ENCODE data around the gene WDR17. TPM values are rescaled to one million over a fixed set of nuclear protein-coding genes. Genes with fewer than 3 reads are reported as not detected.

WDR17 gene
- total RNA-seq, 2 experiments from 2014 or later = 0.47 to 0.64 TPM

GRCh38 chr4:176223561-176223960 is 157.9 kb downstream of the WDR17 start:
- intact Hi-C loops (cut with DNase I, micrococcal nuclease) = no loop called here
- no peaks in the 10 kb centered on the region for H3K9me3 ChIP-seq (ENCODE audit: control insufficient read depth in 1 of 2, insufficient read depth in 1 of 2, low read length in 2 of 2)
- H3K4me1 ChIP-seq (ENCODE audit: insufficient read depth, low read length) = no peaks in the 10 kb centered on the region
- no peak for ATAC-seq (ENCODE audit: poor library complexity)
- H3K27me3 ChIP-seq (ENCODE audit: control insufficient read depth in 1 of 2, insufficient read depth in 2 of 2, low read length in 2 of 2) = peaks cover 0 to 4% of the 10 kb centered on the region in 2 experiments
- no peak for TF ChIP-seq CTCF (IDR thresholded peaks at IDR 0.05)
- H3K27ac ChIP-seq (ENCODE audit: low read depth in 1 of 2, low read length in 2 of 2) = no peak overlapping the region
- no peak for DNase-seq
- Mint-ChIP-seq H3K36me3 (ENCODE audit: low read depth) (no peaks in the 10 kb centered on the region), H3K27me3 (peaks cover 18% of the 10 kb centered on the region), H3K4me1 (ENCODE audit: low read depth) (no peaks in the 10 kb centered on the region), H3K27ac (no peak overlapping the region), H3K4me3 (no peak overlapping the region), H3K9me3 (no peaks in the 10 kb centered on the region)
- ChIA-PET POLR2A (no interaction called here), CTCF (no interaction called here)
- no peaks in the 10 kb centered on the region for H3K36me3 ChIP-seq (ENCODE audit: insufficient read depth, low read length)
- H3K4me3 ChIP-seq (ENCODE audit: low read length) = no peak overlapping the region

- H3K9me3 Mint-ChIP-seq = no peaks in the 10 kb centered on the region
- no peak for DNase-seq
- ATAC-seq (ENCODE audit: poor library complexity) = no peak
- no peak overlapping the region for H3K4me3 Mint-ChIP-seq
- H3K9me3 ChIP-seq (ENCODE audit: control insufficient read depth in 1 of 2, insufficient read depth in 1 of 2, low read length in 2 of 2) = no peaks in the 10 kb centered on the region
- POLR2A ChIA-PET = no interaction called here
- no peaks in the 10 kb centered on the region for H3K36me3 ChIP-seq (ENCODE audit: insufficient read depth, low read length)
- no peaks in the 10 kb centered on the region for H3K36me3 Mint-ChIP-seq (ENCODE audit: low read depth)
- no peak overlapping the region for H3K4me3 ChIP-seq (ENCODE audit: low read length)
- peaks cover 16% of the 10 kb centered on the region for H3K27me3 Mint-ChIP-seq
- H3K27me3 ChIP-seq (ENCODE audit: control insufficient read depth in 1 of 2, insufficient read depth in 2 of 2, low read length in 2 of 2) = no peaks in the 10 kb centered on the region
- H3K27ac Mint-ChIP-seq = no peak overlapping the region
- no peak overlapping the region for H3K27ac ChIP-seq (ENCODE audit: low read depth in 1 of 2, low read length in 2 of 2)
- no peaks in the 10 kb centered on the region for H3K4me1 Mint-ChIP-seq (ENCODE audit: low read depth)
- CTCF ChIA-PET = no interaction called here
- intact Hi-C loops (cut with DNase I, micrococcal nuclease) = no loop called here
- H3K4me1 ChIP-seq (ENCODE audit: insufficient read depth, low read length) = no peaks in the 10 kb centered on the region
- no peak for TF ChIP-seq CTCF (IDR thresholded peaks at IDR 0.05)
These were observed 161.1 kb downstream of the WDR17 start for GRCh38 chr4:176226736-176227135.

DNA sequence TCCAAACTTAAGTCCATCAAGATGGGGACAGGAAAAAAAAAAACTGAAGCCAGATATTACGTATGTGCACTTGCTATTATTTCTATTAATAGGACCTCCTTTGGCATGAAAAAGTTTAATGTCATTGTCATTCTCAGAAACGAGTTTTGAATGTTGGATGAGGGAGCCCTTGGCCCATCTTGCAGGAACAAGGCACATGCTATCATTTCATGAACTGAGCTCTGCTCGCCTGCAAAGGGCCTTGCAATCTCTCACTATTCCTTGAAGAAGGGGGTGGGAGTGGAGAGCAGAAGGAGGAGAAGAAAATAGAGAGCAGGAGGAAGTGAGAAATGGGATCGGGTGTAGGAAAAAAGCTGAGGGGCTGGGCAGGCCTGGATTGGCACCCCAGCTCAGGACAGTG is 164.0 kb downstream of the WDR17 start:
- no peak for TF ChIP-seq CTCF (IDR thresholded peaks at IDR 0.05)
- Mint-ChIP-seq H3K27me3 (peaks cover 26% of the 10 kb centered on the region), H3K4me1 (ENCODE audit: low read depth) (no peaks in the 10 kb centered on the region), H3K4me3 (no peak overlapping the region), H3K27ac (no peak overlapping the region), H3K36me3 (ENCODE audit: low read depth) (no peaks in the 10 kb centered on the region), H3K9me3 (no peaks in the 10 kb centered on the region)
- ChIA-PET CTCF (interaction anchor here (1.2 kb wide), 1 partner anchor 12 kb away, joined by 4 read pairs; no protein-coding TSS in a partner anchor), POLR2A (no interaction called here)
- no peaks in the 10 kb centered on the region for H3K9me3 ChIP-seq (ENCODE audit: control insufficient read depth in 1 of 2, insufficient read depth in 1 of 2, low read length in 2 of 2)
- ATAC-seq (ENCODE audit: poor library complexity) (no peak), DNase-seq (no peak)
- no peak overlapping the region for H3K27ac ChIP-seq (ENCODE audit: low read depth in 1 of 2, low read length in 2 of 2)
- no peak overlapping the region for H3K4me3 ChIP-seq (ENCODE audit: low read length)
- H3K27me3 ChIP-seq (ENCODE audit: control insufficient read depth in 1 of 2, insufficient read depth in 2 of 2, low read length in 2 of 2) = no peaks in the 10 kb centered on the region
- H3K4me1 ChIP-seq (ENCODE audit: insufficient read depth, low read length) = no peaks in the 10 kb centered on the region
- H3K36me3 ChIP-seq (ENCODE audit: insufficient read depth, low read length) = no peaks in the 10 kb centered on the region
- intact Hi-C loops (cut with DNase I, micrococcal nuclease) = no loop called here

Other genes starting within 250 kb of the WDR17 start
- not detected for gene SPATA4, start 129.7 kb downstream of the WDR17 start, total RNA-seq
- gene ASB5, start 203.4 kb downstream of the WDR17 start, total RNA-seq = not detected

Data from CD4-positive, alpha-beta T cell (primary cell).